Activated CD8-positive, alpha-beta memory T cell treated with anti-CD3 and anti-CD28 coated beads, Interleukin-2, amount 50 U/mL, for 4 hours (primary cell): ENCODE results near the gene UIMC1.
"Not testable (repeated sequence)": the region's sequence is repeated elsewhere in the genome, so short reads cannot be mapped to it uniquely, and the experiment has no call there.

ENCODE experiments used
- DNase-seq: peaks from one replicate; pipeline ENCODE4 v3.0.0-alpha.2; 2020

The UIMC1 gene

GRCh38 chr5:177006265-177006972, at the start of gene UIMC1:
TSS of gene UIMC1 (minus strand) at chr5:177006779. CDS start at chr5:176982615, 24,164 bp downstream.
- peak; percentile 94 for DNase-seq

GRCh38 chr5:177049285-177049684, 42.7 kb upstream of the UIMC1 start:
- no peak for DNase-seq

DNA sequence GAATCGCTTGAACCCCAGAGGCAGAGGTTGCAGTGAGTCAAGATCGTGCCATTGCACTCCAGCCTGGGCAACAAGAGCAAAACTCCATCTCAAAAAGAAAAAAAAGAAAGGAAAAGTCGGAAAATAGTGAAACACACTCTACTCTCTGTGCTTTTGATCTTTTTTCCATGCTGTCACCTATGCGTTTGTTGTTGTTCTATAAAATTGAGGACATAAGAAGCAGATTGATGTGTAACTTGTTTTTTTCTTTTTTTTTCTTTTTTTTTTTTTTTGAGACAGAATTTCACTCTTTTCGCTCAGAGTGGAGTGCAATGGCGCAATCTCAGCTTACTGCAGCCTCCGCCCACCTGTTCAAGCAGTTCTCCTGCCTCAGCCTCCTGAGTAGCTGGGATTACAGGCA, 42.0 kb upstream of the UIMC1 start:
- DNase-seq, result not testable (repeated sequence)

- no peak for DNase-seq
Measured at GRCh38 chr5:177045631-177046030, 39.1 kb upstream of the UIMC1 start.

GRCh38 chr5:177044641-177045040, 38.1 kb upstream of the UIMC1 start:
- no peak for DNase-seq

DNA sequence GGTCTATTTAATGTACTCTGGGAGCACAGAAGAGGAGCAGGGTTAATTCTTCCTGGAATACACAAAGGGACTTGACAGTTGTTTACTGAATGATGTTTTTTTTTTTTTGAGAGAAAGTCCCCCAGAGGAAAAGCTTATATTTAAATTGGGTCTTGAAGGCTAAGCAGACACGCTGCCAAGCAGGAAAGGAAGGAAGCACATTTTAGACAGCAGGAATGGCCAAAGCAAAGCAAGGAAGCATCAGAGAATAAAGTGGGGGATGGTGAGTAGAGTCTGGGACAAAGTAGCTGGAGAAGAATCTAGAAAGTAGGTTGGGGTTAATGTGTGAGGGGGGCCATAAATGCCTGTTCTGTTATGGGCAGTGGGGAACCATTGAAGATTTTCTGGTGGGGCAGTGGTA, 37.4 kb upstream of the UIMC1 start:
- no peak for DNase-seq

DNA sequence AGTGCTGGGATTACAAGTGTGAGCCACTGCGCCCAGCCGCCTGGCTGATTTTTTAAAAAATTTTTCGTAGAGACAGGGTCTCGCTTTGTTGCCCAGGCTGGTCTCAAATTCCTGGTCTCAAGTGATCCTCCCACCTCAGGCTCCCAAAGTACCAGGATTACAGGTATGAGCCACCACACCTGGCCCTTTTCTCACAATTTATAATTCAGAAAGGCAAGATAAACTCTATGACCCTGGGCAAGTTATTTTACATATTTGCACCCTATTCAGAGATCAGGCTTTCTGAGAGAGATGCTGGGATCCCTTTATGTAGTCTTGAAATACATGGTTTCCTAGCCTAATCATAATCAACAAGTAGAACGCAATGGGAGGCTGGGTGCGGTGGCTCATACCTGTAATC, 36.5 kb upstream of the UIMC1 start:
- no peak for DNase-seq

- no peak for DNase-seq
Measured at GRCh38 chr5:177041936-177042335, 35.4 kb upstream of the UIMC1 start.

GRCh38 chr5:177040814-177041420, 34.3 kb upstream of the UIMC1 start:
- DNase-seq, result no peak

GRCh38 chr5:177036921-177037320, 30.3 kb upstream of the UIMC1 start:
- DNase-seq, result no peak

DNA sequence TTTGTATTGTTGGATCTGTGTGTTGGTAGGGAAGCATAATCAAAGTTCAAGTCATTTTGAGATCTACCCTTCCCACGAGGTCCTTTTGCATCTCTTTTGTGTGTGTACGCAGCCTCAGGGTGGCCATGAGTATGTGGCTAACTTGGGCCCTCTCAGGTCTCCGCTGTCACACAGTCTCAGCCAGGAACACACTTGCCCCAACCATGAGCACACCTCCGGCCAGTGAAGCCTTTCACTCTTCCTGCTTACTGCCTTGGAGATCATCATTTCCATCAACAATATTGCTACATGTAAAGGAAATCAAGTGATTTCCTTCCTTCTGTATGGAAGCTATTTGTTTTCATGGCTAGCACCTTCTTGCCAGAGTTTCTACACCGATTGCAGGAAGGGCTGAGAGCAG, 29.9 kb upstream of the UIMC1 start:
- no peak for DNase-seq

GRCh38 chr5:177035976-177036375, 29.4 kb upstream of the UIMC1 start:
- no peak for DNase-seq

DNA sequence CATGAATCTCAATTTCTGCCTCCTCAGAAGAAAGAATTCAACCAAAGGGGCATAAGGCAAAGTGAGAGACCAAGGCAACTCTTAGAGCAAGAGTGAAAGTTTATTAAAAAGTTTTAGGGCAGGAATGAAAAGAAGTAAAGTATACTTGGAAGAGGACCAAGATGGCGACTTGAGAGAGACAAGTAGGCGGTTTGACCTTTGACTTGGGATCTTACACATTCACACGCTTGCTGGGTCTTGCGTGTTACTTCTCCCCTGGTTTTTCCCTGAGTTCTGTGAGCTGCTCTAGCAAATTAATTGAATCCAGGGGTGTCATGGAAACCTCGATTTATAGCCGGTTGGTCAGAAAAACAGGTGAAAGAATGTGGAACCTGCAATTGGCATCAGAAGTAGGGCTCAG, 22.9 kb upstream of the UIMC1 start:
- DNase-seq, result no peak

- DNase-seq, result no peak
Measured at GRCh38 chr5:177027665-177028064, 21.1 kb upstream of the UIMC1 start.

DNA sequence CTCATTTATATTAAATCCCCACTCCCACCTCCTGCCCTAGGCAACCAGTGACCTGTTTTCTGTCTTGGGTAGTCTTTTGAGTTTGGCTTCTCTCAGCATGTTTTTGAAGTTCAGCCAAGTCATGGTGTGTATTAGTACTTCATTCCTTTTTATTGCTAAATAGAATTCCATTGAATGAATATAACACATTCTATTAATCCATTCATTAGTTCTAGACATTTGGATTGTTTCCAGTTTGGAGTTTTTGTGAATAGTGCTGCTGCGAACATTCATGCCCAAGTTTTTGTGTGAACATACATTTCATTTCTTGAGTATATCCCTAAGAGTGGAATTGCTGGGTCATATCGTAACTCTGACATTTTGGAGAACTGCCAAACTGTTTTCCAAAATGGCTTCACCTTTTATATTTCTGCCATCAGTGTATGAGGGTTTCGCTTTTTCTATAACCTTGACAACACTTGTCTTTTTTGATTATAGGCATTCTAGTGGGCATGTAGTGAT, 18.6 kb upstream of the UIMC1 start:
- no peak for DNase-seq

GRCh38 chr5:177024559-177024958, 18.0 kb upstream of the UIMC1 start:
- no peak for DNase-seq

- DNase-seq, result no peak
Measured at GRCh38 chr5:177023303-177023664, 16.7 kb upstream of the UIMC1 start.

DNA sequence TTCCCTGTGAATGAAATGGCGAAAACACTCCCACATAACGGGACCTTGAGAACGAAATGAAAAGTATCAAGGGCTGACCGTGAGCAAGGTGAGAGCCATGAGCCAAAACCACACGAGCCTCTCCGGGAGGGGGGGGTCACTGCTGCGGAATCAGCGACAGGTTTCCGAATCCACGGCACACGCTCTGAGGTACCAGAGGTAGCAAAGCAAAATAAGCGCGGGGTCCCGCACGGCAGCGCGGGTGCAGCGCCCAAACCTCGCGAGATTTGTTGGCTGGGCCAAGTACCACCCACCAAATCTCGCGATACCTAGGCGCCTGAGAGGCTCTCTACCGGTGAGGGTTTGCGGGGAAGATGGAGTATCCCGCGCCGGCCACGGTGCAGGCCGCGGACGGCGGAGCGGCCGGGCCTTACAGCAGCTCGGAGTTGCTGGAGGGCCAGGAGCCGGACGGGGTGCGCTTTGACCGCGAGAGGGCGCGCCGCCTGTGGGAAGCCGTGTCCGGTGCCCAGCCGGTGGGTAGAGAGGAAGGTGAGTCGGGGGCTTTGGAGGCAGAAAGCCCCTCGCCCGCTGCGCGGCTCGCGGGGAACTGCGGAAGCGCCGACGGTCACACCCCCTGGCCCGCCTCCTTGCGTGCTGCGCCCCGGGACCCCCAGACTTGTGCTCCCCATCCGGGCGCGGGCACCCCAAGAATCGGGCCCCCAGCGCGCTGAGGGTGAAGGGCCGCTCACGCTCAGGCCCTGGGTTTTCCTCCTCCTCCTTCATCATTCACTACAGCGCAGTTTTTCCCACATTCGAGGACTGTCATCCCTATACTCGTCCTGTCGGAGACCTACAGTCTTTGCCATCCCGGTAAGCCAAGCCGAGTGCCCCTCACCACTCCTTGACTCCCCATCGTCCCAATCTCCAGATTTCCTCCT, 16.1 kb upstream of the UIMC1 start, which contains the start of gene ZNF346:
Gene ZNF346, plus strand, starts transcription at position 311 of the 917 bp plus-strand sequence. Its CDS starts 43 bp downstream, at position 354.
- peak; percentile 92 for DNase-seq

- DNase-seq, result no peak
Measured at GRCh38 chr5:177020033-177020432, 13.5 kb upstream of the UIMC1 start.

- no peak for DNase-seq
Measured at GRCh38 chr5:177018341-177018740, 11.8 kb upstream of the UIMC1 start.

DNA sequence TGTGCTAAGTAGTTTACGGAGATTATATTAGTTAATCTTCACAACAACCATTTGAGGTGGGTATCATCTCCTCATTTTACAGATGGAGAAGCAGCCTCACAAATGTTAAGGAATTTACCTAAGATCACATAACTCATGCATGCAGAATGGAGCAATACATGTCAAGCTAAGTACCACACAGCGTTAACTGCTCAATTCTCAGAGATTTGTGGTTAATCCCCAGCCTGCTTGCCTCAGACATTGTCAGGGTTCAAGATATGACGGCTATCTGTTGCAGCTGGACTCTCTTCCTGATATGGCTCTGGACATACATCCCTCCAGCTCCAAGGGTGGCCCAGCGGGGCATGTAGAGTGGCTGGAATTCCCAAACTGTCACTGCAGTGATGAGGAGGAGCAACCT, 8.6 kb upstream of the UIMC1 start:
- DNase-seq, result no peak

GRCh38 chr5:177010153-177010552, 3.6 kb upstream of the UIMC1 start:
- DNase-seq, result no peak

DNA sequence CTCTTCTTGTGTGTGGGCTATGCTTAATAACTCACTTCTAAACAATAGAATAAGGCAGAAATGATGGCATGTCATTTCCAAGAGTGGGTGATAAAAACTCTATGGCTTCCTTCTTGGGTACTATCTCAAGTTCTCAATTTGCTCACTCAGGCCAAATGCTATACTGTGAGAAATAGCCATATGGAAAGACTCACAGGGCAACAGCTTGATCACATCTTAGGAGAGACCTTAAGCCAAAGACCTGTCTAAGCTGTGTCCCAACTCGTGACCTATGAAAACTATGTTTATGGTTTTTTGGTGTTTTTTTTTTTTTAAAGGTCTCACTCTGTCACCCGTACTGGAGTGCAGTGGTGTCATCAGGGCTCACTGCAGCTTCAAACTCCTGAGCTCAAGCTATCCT, 2.1 kb upstream of the UIMC1 start:
- no peak for DNase-seq
